ENCODE results near the gene TENT5A. TPM values are rescaled to one million over a fixed set of nuclear protein-coding genes. Genes with fewer than 3 reads are reported as not detected.

TENT5A gene
- total RNA-seq, 1 experiment from 2014 or later: 5.6 TPM

- H3K4me2 ChIP-seq (ENCODE audit: low read length): no peak overlapping the region
- ATAC-seq (no peak), DNase-seq (no peak)
- BruUV-seq (replicated peaks): no TSS peak
- no peaks in the 10 kb centered on the region for H3K36me3 ChIP-seq (ENCODE audit: low read depth, low read length)
- H3K4me3 ChIP-seq (ENCODE audit: low read length): no peak overlapping the region
- TF ChIP-seq EZH2 (IDR thresholded peaks at IDR 0.05; ENCODE audit: low read length, unreplicated experiment): no peak
- TF ChIP-seq EZH2phosphoT487 (IDR thresholded peaks at IDR 0.05; ENCODE audit: borderline replicate concordance, low read length): no peak
- TF ChIP-seq, protein P1, sequence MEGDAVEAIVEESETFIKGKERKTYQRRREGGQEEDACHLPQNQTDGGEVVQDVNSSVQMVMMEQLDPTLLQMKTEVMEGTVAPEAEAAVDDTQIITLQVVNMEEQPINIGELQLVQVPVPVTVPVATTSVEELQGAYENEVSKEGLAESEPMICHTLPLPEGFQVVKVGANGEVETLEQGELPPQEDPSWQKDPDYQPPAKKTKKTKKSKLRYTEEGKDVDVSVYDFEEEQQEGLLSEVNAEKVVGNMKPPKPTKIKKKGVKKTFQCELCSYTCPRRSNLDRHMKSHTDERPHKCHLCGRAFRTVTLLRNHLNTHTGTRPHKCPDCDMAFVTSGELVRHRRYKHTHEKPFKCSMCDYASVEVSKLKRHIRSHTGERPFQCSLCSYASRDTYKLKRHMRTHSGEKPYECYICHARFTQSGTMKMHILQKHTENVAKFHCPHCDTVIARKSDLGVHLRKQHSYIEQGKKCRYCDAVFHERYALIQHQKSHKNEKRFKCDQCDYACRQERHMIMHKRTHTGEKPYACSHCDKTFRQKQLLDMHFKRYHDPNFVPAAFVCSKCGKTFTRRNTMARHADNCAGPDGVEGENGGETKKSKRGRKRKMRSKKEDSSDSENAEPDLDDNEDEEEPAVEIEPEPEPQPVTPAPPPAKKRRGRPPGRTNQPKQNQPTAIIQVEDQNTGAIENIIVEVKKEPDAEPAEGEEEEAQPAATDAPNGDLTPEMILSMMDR (conservative IDR thresholded peaks at IDR 0.05; ENCODE audit: low read depth, low read length): no peak
- H2AFZ ChIP-seq (ENCODE audit: low read length): no peak overlapping the region
- H3K27ac ChIP-seq (ENCODE audit: low read length): no peak overlapping the region
- H4K20me1 ChIP-seq (ENCODE audit: low read length): no peaks in the 10 kb centered on the region
- no peaks in the 10 kb centered on the region for H3K9me2 ChIP-seq (replicated peaks; ENCODE audit: low read length)
- H3K79me2 ChIP-seq (ENCODE audit: low read length): no peaks in the 10 kb centered on the region
- H3K4me1 ChIP-seq (ENCODE audit: insufficient read depth, low read length): peaks cover 32% of the 10 kb centered on the region
- ChIA-PET POLR2A (ENCODE audit: unreplicated experiment) (no interaction called here), CTCF (interaction anchor here (0.6 kb wide), 1 partner anchor 83 kb away, joined by 3 read pairs; no protein-coding TSS in a partner anchor)
- no peaks in the 10 kb centered on the region for H3K27me3 ChIP-seq (ENCODE audit: low read length)
- H3K9ac ChIP-seq (ENCODE audit: low read length): no peak overlapping the region
- H3K9me3 ChIP-seq (ENCODE audit: low read length): no peaks in the 10 kb centered on the region
- no peaks in the 10 kb centered on the region for H3F3A ChIP-seq (ENCODE audit: low read length, unreplicated experiment)
- intact Hi-C loops (cut with micrococcal nuclease): no loop called here
Measured at GRCh38 chr6:81762132-81762531, 9.7 kb upstream of the TENT5A start.

DNA sequence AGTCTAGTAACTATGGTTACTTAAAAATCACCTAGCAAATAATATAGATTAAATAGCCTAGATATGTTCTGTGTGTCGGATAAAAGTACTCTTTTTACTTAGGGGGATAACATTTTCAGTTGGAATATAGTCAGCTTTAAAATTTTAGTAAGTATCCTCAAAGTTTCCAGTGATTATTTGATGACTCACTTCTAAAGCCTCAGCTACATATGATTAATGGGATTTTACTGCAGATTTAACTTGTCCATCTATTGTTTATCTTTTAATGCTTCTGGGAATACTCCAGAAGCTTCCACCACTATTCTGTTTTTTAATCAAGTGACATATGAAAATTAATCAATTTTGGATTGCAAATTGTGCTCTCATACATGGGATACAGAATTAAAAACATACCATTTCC, 8.7 kb upstream of the TENT5A start:
- ATAC-seq (peak; percentile 64), DNase-seq (peak; percentile 60)
- H3K9me2 ChIP-seq (replicated peaks; ENCODE audit: low read length): no peaks in the 10 kb centered on the region
- H3K9me3 ChIP-seq (ENCODE audit: low read length): no peaks in the 10 kb centered on the region
- H2AFZ ChIP-seq (ENCODE audit: low read length): no peak overlapping the region
- H3K4me1 ChIP-seq (ENCODE audit: insufficient read depth, low read length): peaks cover 23% of the 10 kb centered on the region
- H3K4me2 ChIP-seq (ENCODE audit: low read length): peak overlapping the region; percentile 65
- BruUV-seq (replicated peaks): no TSS peak
- H3K4me3 ChIP-seq (ENCODE audit: low read length): no peak overlapping the region
- no peaks in the 10 kb centered on the region for H3K79me2 ChIP-seq (ENCODE audit: low read length)
- H3F3A ChIP-seq (ENCODE audit: low read length, unreplicated experiment): no peaks in the 10 kb centered on the region
- no peak overlapping the region for H3K9ac ChIP-seq (ENCODE audit: low read length)
- TF ChIP-seq, protein P1 (conservative IDR thresholded peaks at IDR 0.05; ENCODE audit: low read depth, low read length): no peak
- intact Hi-C loops (cut with micrococcal nuclease): loop anchor here (1.0 kb wide), 1 partner anchor 417 kb away; no protein-coding TSS in a partner anchor
- no peaks in the 10 kb centered on the region for H3K27me3 ChIP-seq (ENCODE audit: low read length)
- H3K36me3 ChIP-seq (ENCODE audit: low read depth, low read length): no peaks in the 10 kb centered on the region
- ChIA-PET CTCF (no interaction called here), POLR2A (ENCODE audit: unreplicated experiment) (no interaction called here)
- peak overlapping the region; percentile 61 for H3K27ac ChIP-seq (ENCODE audit: low read length)
- H4K20me1 ChIP-seq (ENCODE audit: low read length): no peaks in the 10 kb centered on the region

- intact Hi-C loops (cut with micrococcal nuclease): no loop called here
- TF ChIP-seq EZH2 (IDR thresholded peaks at IDR 0.05; ENCODE audit: low read length, unreplicated experiment): no peak
- TF ChIP-seq EZH2phosphoT487 (IDR thresholded peaks at IDR 0.05; ENCODE audit: borderline replicate concordance, low read length): no peak
- TF ChIP-seq, protein P1 (conservative IDR thresholded peaks at IDR 0.05; ENCODE audit: low read depth, low read length): no peak
- BruUV-seq (replicated peaks): no TSS peak
- Histone ChIP-seq H3K27ac (ENCODE audit: low read length) (no peak overlapping the region), H3K9me3 (ENCODE audit: low read length) (no peaks in the 10 kb centered on the region), H3K9me2 (replicated peaks; ENCODE audit: low read length) (no peaks in the 10 kb centered on the region), H3K4me2 (ENCODE audit: low read length) (no peak overlapping the region), H3K27me3 (ENCODE audit: low read length) (no peaks in the 10 kb centered on the region), H4K20me1 (ENCODE audit: low read length) (no peaks in the 10 kb centered on the region), H3F3A (ENCODE audit: low read length, unreplicated experiment) (no peaks in the 10 kb centered on the region), H3K36me3 (ENCODE audit: low read depth, low read length) (no peaks in the 10 kb centered on the region), H3K4me3 (ENCODE audit: low read length) (no peak overlapping the region), H3K4me1 (ENCODE audit: insufficient read depth, low read length) (peaks cover 19% of the 10 kb centered on the region), H3K79me2 (ENCODE audit: low read length) (no peaks in the 10 kb centered on the region), H2AFZ (ENCODE audit: low read length) (no peak overlapping the region), H3K9ac (ENCODE audit: low read length) (no peak overlapping the region)
- no peak for DNase-seq
- POLR2A ChIA-PET (ENCODE audit: unreplicated experiment): no interaction called here
- no peak for ATAC-seq
- CTCF ChIA-PET: no interaction called here
Measured at GRCh38 chr6:81759782-81760181, 7.3 kb upstream of the TENT5A start.

Data from PC-3 (cell line).